GM15510 (cell line): ENCODE measurements around the gene VEPH1.

Experiments
- POLR2A ChIP-seq: IDR thresholded peaks from 3 replicates; pipeline ENCODE4 v1.6.1; 2011; ENCODE audit warnings: borderline replicate concordance; ENCODE audit not compliant: insufficient read length; ENCODE audit errors: extremely low read depth

VEPH1 gene

DNA sequence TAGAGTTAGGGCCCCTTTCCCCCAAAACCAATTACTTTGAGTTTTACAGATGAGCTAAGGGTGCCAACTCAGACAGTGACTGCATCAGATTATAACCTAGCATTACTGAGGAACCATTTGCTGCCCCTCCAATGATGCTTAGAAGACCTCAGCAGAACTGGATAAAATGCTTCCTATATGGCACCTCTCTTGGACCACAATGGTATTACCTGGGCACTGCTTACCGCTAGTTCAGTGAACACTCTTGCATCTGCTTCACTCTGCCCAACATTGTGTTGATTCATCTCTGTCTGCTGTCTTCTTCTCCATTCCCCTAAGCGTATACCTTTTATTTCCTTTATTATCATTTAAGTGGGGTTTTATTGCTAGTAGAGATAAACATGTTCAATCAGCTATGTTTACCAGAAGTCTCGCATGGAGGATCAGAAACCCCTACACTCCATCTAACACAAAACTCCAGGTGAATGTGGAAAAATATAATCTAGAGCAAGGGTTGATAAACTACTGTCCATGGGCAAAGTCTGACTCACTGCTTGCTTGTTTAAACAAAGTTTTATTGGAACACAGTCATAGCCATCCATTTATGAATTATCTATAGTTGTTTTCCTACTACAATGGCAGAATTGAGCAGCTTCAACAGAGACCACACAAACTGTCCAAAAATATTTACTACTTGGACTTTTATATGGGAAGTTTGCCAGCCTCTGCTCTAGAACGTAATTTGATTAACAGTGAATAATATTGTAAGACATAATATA lies 166.8 kb downstream of the VEPH1 start:
- TF ChIP-seq POLR2A: no peak

DNA sequence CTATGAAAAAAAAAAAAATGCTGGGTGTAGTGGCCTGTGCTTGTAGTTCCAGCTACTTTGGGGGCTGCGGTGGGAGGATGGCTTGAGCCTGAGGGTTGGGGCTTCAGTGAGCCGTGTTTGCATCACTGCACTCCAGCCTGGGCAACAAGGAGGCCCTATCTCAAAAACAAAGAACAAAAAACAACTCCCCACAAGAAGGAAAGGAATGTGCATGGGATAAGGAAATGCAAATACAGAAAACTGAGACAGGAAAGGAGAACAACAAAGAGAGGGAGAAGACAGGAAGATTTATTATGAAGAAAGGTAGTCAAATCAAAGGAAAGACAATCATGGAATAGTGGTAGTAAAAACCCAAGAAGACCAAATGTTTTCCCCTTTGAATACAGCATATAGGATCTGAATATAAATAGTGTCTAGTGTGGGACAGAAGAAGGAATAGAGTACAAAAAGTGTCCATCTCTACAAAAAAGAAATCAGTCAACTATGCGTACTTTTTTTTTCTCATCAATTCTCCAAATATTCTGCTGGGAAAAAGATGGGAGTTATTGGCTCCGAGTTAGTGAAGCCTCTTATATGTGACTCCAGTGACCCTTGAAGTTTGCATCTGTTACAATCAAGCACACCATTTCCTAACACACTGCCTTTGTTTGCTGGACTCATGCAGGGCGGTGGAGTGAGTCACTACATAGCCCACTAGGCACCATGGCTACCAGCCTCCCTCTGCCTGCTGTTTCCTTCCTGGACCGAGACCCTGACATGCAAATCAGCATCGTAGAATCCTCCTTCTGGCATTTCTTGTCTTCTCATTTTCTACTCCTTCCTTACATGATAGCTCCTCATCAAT lies 167.8 kb downstream of the VEPH1 start:
- TF ChIP-seq POLR2A: no peak

DNA sequence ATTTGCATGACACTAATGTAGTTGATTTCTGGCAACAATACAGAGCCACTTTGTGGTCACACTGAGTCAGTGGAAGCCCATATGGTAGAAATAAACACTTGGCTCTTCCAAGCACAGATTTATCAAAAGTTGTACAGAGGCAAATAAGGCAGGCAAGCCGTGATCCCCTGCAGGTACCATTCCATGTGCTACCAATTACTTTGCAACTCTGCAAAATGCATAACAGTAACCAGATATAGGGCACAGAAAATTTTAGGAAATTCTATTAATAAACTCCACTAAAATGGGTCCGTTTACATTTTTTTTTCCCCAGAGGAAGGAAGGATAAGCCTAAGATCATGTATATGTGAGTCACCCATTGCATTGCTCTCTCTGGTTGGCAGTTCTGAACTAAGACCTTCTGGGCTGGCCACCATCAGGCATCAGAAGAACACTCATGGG lies 169.6 kb downstream of the VEPH1 start:
- TF ChIP-seq POLR2A: no peak

DNA sequence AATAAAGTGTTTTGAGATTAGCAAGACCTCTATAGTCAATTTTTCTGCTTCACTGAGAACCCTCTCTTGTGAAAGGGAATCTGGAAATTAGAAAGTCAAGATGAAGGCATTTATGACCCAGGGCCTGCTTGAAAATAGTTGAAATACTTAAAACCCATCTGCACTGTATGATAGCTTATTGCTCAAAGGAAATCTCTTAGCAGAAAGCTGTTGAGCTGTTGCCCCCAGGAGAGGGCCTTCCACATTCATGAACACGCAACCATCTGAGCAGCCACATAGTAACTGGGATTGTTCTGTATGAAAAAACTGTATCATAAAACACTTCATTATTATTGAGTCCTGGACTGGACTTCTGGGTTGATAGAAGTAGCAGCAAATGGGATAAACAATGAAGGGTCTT lies 173.0 kb downstream of the VEPH1 start:
- no peak for TF ChIP-seq POLR2A

DNA sequence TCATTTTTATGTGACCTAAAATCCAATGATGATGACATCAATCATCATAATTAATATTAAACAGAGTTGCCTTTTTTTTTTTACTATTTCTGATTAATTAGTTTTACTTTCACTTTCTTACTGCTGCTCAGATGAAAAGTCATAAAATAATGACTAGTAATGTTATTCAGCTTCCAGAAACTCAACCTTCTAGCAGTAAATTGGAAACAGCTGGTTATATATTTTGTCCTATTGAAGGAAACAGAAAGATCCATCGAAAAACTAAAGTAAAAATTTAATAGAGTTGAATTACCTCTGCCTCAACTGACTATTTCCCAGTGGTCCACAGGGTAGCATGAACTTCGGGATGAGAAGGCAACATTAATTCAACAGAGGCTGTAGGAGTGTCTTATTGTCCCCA lies 173.7 kb downstream of the VEPH1 start:
- no peak for TF ChIP-seq POLR2A

DNA sequence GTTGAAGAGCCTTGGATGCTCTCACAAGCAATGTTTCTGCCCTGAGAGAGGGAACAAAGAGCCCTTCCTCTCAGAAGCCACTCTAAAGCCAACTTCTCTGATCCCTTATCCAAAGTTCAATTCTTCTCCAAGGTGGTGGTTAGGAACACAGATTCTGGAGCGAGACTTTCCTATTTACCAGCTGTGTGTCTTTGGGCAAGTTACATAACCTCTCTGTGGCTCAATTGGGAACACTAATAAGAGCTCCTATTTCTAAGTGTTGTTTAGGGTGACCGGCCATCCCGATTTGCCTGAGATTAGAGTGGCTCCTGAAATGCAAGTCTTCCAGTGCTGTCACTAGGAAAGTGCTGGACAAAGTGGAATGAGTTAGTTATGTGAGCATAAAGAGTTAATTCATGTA lies 175.4 kb downstream of the VEPH1 start:
- no peak for TF ChIP-seq POLR2A

DNA sequence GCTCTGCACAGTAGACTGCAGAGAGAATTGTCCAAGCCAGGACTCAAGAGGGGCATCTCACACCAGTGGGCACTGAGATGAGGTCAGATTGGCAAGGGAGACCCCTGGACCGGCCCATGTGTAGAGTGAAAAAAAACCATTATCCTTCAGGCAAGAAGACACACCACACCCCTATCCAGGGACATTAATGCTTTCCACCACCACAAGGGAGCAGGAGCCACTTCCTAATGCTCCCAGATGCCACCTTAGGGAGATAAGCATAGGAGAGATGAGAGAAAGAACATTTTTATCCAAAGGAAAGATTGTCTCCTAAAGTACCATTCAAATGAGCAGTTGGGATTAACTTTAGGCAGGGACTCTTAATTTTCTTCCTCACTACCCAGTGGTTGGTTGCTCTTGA lies 176.2 kb downstream of the VEPH1 start:
- TF ChIP-seq POLR2A: no peak

DNA sequence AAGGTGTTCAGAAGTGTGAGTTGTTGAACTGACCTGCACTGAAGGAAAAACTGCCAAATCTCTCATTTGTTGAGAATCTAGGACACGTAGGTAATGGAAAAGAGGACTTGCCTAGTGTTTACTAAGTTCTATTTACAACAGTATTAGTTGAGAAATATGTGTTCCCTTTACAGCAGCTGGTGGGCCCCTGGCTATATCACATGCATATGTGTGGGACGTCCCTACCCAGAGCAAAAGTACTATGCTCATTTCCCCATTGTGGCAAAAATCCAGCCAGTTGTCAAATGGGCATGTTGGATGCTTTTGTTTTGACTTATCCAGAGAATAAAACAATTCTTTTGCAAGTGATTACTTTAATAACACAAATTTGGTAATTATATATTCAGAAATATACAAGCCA lies 179.9 kb downstream of the VEPH1 start:
- TF ChIP-seq POLR2A: no peak

DNA sequence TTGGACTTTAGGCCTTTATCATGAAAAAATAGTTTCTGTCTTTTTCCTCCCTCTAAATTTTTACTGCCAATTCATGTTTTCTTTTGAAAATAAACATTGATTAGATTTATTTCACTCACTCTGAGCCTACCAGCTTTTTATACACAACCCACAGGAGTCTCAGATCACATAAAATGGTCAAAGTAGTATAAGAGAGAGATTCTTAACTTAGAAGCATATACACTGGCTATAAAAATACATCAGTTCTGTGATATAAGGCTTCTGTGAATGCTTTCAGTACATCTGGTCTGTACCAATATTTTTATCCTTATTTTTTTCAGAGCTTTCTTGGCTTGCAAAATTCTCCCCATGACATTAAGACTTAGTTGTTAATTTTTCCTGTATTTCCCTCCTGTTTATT lies 183.5 kb downstream of the VEPH1 start:
- TF ChIP-seq POLR2A: no peak

DNA sequence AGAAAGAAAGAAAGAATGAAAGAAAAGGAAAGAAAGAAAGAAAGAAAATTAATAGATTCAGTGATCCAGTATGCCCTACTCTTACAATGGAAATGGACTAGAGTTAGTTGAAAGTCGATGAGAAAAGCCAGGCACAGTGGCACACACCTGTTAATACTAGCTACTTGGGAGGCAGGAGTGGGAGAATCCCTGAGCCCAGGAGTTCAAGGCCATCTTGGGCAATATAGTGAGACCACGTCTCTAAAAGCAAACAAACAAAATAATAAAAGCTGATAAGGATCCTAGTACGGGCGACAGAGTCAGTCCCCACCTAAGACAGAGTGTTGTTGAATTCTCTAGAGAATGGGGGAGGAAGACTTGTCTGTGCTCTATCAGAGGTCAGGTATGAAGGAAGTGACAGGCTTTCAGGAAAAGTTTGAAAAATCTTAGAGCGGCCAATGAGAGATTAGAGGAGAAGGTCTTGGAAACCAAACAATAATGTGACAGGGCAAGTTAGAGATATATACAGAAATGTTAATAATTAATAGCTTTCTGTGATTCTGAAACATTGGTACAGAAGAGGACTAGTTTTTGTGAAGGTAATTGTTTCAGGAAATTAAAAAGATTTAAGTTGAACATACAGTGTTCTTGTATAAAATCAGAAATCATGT lies 184.5 kb downstream of the VEPH1 start:
- TF ChIP-seq POLR2A: no peak

DNA sequence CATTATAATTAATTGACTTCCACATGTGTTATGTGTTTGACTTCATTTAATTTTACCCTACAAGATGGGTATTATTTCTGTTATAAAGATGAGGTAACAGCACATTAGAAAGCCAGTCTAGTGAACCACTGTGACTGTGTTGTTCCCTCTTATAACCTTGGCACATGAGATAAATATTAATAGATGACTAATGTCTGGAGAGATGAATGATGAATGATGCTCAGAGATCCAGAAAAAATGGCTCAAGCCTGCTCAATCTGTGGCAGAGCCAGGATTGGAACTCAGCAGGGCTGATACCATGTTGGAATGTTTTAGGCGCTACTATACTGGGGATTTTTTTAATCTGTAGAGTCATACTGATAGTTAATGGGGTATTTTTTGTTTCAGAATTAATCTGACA lies 185.3 kb downstream of the VEPH1 start:
- TF ChIP-seq POLR2A: no peak

DNA sequence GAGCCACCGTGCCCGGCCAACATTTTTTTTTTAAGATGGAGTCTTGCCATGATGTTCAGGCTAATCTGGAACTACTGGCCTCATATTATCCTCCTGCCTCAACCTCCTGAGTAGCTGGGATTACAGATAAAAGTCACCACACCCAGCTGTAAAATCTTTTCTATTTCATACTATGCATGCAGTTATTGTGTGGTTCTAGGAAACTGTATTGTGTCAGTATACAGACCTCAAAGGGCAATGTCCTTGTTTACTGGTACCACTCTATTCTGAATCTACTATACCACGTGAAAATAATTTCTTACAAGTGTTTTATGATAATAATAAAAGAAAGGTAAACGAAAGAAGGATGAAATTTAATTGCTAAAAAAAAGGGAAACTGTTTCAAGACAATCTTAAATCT lies 190.0 kb downstream of the VEPH1 start:
- no peak for TF ChIP-seq POLR2A

DNA sequence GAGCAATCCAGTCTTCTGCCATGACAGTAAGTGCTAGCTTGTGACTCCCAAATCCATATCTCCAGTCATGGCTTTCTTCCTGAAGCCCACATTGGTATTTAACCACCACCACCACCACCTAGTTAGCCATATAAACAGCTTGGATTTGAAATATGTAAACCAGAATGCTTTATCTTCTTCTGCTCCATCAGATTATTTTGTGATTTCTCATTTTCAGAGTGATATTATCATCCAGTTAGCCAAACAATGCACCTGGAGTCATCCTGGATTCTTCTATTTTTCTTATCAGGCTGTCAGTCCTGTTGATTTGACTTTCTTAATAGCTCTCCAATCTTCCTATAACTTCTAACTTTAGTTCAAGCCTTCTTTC lies 190.9 kb downstream of the VEPH1 start:
- no peak for TF ChIP-seq POLR2A

DNA sequence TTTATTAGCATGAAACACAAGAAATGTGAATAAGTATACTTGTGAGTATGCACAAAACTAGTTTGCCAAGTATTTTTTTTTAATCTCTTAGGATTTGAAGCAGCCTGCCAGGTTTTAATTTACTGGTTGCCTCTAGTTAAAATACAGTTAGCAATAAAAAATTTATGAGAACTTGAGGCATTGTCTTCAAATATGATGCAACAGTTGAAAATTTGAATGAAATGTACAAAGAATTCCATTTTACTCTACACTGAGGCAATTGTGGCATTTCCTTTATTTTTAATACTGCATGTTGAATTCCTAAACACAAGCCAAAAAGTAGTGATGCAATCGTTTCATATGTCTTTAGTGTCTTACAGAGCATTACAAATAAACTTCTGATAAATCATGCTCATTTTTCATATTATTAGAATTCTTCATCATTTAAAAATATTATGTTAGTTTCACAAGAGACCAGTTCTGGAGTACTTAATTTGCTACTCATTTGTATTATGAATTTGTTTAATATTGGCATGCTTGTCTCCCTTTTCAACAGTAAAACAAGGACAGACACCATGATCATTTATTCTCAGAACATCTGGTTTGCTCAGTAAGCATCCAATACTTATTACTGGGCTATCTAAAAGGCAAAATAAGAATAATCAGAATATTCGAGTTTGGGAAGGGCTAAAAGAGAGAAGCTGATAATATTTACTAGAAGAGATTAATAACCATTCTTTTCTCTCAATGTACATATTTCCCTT lies 191.4 kb downstream of the VEPH1 start:
- TF ChIP-seq POLR2A: no peak
